Thyroid gland (tissue), 4 donors: ENCODE measurements around the gene CEP192. TPM values are rescaled to one million over a fixed set of nuclear protein-coding genes. Genes with fewer than 3 reads are reported as not detected.
A peak's percentile ranks its signal among the peaks of the same experiment; 100 is the strongest.
"Not testable (repeated sequence)": the region's sequence is repeated elsewhere in the genome, so short reads cannot be mapped to it uniquely, and the experiment has no call there.

Experiments used
- DNase-seq, 2 donors: peaks; one replicate each; pipeline ENCODE4 v3.0.0-alpha.2; 2019
- H3K27ac ChIP-seq, 3 donors: fragments of 200-600 bp; sonication (generic); 1 replicate in 2 of 3; 2 replicates in 1 of 3; pipeline ENCODE4 v1.5.1; 2016 to 2019; ENCODE audit warnings: mild to moderate bottlenecking in 1 of 3, moderate library complexity in 1 of 3
- H3K27me3 ChIP-seq: fragments of 200-600 bp; sonication (generic); one replicate; pipeline ENCODE4 v1.5.1; 2019
- H3K36me3 ChIP-seq, 2 donors: fragments of 200-600 bp; sonication (generic); one replicate each; pipeline ENCODE4 v1.5.1; 2016 to 2019
- H3K4me1 ChIP-seq, 2 donors: fragments of 200-600 bp; sonication (generic); one replicate each; pipeline ENCODE4 v1.5.1; 2017 to 2019
- H3K4me3 ChIP-seq, 3 donors: fragments of 200-600 bp; sonication (generic); replicated peaks in 1 of 3; 1 replicate in 2 of 3; 2 replicates in 1 of 3; pipeline ENCODE4 v1.5.1; 2016; ENCODE audit warnings: mild to moderate bottlenecking in 1 of 3
- H3K9me3 ChIP-seq: fragments of 200-600 bp; sonication (generic); one replicate; pipeline ENCODE4 v1.5.1; 2017
- POLR2A ChIP-seq, 2 donors: fragments of 450-650 bp; IDR thresholded peaks; one replicate each; pipeline ENCODE4 v1.6.1; 2017; ENCODE audit warnings: antibody characterized with exemption in 2 of 2, mild to moderate bottlenecking in 2 of 2, moderate library complexity in 1 of 2
- WGBS, 2 donors: methylation state at CpG; one replicate each; pipeline ENCODE4 v1.1.5; 2017; 5-methylcytosine and 5-hydroxymethylcytosine counted together
- intact Hi-C: fragments of 100-400 bp; cut with DNase I; formaldehyde crosslinking; loops from one replicate; pipeline ENCODE4 v1.15.1; 2023
- total RNA-seq, 4 donors: library from RNA; depleted of rRNA; stranded (reverse); fragments of >200 nt; gene quantifications; one replicate each; pipeline ENCODE4 v1.2.3, GENCODE V29; 2016
- TF ChIP-seq, protein P1 (sequence below), 6 experiments: fragments of 200-600 bp in 3 of 6; fragments of 450-650 bp in 3 of 6; sonication (generic) in 3 of 6; IDR thresholded peaks; one replicate each; pipeline ENCODE4 v1.5.1; 2016 to 2019; ENCODE audit warnings: antibody characterized with exemption in 6 of 6, mild to moderate bottlenecking in 2 of 6, inconsistent platforms in 1 of 6, moderate library complexity in 1 of 6

CEP192 gene
- total RNA-seq, 4 donors from 2014 or later, result 23.8 to 36.0 (median 32.2) TPM

DNA sequence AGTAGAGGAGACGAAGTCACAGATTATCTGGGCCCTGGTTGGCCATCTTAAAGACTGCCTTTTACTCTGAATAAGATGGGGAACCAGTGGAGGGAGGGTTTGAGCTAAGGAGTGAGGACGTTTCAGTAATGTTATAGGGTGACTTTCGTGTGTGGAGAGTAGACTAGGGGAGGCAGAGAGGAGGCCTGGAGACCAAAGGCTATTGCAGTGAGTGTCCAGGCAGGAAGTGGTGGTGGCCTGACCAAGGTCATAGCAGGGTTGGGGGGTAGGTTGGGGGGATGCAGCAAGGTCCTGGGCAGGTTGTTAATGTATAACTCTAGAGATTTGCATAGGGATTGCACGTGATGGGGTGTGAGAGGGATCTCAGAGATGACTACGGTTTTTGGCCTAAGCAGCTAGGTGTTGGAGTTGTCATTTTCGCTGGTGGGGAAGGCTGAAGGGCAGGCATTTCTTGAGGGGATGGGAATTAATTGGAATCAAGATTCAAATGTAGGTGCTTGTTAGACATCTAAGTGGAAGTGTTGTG is 4.9 kb downstream of the CEP192 start:
- Histone ChIP-seq H3K4me1 (peaks cover 9 to 10% of the 10 kb centered on the region in 2 donors), H3K4me3 (no peak overlapping the region), H3K27ac (no peak overlapping the region), H3K9me3 (no peaks in the 10 kb centered on the region), H3K36me3 (no peaks in the 10 kb centered on the region), H3K27me3 (no peaks in the 10 kb centered on the region)
- WGBS, 2 donors, result 92 to 93% methylated on average over 6 of the region's 6 CpGs
- intact Hi-C loops, result no loop called here
- TF ChIP-seq, protein P1, sequence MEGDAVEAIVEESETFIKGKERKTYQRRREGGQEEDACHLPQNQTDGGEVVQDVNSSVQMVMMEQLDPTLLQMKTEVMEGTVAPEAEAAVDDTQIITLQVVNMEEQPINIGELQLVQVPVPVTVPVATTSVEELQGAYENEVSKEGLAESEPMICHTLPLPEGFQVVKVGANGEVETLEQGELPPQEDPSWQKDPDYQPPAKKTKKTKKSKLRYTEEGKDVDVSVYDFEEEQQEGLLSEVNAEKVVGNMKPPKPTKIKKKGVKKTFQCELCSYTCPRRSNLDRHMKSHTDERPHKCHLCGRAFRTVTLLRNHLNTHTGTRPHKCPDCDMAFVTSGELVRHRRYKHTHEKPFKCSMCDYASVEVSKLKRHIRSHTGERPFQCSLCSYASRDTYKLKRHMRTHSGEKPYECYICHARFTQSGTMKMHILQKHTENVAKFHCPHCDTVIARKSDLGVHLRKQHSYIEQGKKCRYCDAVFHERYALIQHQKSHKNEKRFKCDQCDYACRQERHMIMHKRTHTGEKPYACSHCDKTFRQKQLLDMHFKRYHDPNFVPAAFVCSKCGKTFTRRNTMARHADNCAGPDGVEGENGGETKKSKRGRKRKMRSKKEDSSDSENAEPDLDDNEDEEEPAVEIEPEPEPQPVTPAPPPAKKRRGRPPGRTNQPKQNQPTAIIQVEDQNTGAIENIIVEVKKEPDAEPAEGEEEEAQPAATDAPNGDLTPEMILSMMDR (IDR thresholded peaks at IDR 0.05), result no peak
- no peak for TF ChIP-seq POLR2A (IDR thresholded peaks at IDR 0.05)
- no peak for DNase-seq

DNA sequence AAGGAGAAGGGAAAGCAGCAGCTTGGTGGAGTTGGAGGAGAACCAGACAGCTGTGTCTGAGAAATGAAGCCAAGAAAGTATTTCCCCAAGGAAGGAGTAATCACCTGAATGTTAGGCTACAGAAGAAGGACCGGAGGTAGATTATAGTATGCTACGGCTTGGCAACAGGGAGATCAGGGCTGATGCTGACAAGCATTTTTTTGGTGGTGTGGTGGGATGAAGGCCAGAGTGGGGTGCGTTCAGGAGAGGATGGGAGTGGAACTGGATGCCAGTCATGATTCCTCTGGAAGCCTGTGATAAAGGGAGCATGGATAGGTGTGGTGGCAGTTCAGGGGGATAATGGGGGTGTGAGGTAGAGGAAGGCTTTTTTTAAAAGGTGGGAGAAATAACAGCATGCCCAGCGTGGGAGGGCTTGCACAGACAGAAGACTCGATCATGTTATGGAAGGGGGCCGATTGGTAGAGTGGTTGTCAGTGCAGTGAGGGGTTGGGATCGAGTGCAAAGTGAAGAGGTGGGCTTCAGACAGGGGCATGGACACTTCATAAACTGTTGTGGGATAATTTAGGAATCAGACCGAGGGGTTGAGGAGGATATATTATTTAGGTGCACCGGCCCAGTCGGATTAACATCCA is 5.6 kb downstream of the CEP192 start:
- Histone ChIP-seq H3K27me3 (no peaks in the 10 kb centered on the region), H3K4me3 (no peak overlapping the region), H3K9me3 (no peaks in the 10 kb centered on the region), H3K36me3 (no peaks in the 10 kb centered on the region), H3K4me1 (peaks cover 9 to 10% of the 10 kb centered on the region in 2 donors), H3K27ac (no peak overlapping the region)
- WGBS, 2 donors, result 84 to 91% methylated on average over 10 of the region's 10 CpGs
- no peak for DNase-seq
- TF ChIP-seq, protein P1 (IDR thresholded peaks at IDR 0.05), result no peak
- no peak for TF ChIP-seq POLR2A (IDR thresholded peaks at IDR 0.05)
- intact Hi-C loops, result no loop called here

DNA sequence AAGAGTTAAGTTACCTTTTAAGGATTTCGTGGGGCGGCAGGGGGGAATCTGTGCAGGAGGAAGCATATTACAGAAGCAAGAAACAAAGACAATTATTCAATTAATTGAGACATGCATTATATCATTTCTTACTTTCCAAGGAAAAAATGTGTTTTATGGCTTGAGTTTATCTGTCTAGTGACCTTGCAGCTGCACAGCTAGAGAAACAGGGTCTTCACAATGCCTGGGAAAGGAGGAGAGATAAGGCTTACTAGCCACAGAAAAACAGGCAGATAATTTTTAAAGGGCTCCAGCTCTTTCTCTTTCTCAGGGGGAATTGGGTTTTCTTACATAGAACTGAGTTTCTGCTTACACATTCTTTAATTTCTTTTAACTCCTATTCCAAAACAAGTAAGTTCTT is 6.2 kb downstream of the CEP192 start:
- intact Hi-C loops, result not testable (repeated sequence)

DNA sequence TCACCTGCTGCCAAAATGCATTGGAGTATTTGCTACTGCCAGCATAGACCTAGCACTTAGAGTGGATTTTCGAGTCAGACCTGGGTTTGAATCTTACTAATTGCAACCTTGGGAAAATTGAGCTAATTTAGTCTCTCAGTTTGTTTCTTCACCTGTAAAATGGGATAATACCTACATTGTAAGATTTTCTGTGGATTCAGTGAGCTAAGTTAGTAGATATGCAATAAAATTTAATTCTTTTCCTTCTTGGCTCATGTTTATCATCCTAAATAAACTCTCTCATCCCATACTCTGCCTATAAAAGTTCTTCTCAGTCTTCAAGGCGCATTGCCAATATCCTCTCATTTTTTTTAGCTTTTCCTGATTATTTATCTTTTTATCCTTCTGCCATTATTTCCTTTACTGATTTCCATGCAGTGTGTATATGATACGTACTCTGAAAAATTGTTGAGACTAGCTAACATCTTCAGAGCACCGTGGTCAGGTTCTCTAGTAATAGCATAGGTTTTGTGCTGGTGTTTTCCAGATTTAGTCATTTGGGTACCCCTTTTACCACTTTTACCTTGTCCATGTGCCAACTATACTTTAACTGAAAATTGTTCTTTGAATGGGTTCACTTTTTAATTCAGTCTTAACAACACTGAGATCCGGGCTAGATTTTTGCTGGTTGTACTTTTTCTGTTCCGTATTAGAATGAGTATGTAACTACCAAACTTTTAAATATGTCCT is 7.3 kb downstream of the CEP192 start:
- intact Hi-C loops, result no loop called here
- Histone ChIP-seq H3K36me3 (no peaks in the 10 kb centered on the region), H3K4me3 (no peak overlapping the region), H3K27me3 (no peaks in the 10 kb centered on the region), H3K27ac (no peak overlapping the region), H3K4me1 (no peaks in the 10 kb centered on the region), H3K9me3 (no peaks in the 10 kb centered on the region)
- DNase-seq, result no peak
- TF ChIP-seq, protein P1 (IDR thresholded peaks at IDR 0.05), result no peak
- no peak for TF ChIP-seq POLR2A (IDR thresholded peaks at IDR 0.05)
- 81 to 88% methylated on average over 6 of the region's 6 CpGs for WGBS, 2 donors

More for the DNA sequence above, 6.2 kb downstream of the CEP192 start:
- H3K9me3 ChIP-seq, H3K36me3 ChIP-seq, H3K4me3 ChIP-seq, DNase-seq, H3K4me1 ChIP-seq, H3K27ac ChIP-seq, H3K27me3 ChIP-seq: not testable (repeated sequence)
- WGBS, 2 donors, result 84 to 85% methylated on average over 2 of the region's 2 CpGs

DNA sequence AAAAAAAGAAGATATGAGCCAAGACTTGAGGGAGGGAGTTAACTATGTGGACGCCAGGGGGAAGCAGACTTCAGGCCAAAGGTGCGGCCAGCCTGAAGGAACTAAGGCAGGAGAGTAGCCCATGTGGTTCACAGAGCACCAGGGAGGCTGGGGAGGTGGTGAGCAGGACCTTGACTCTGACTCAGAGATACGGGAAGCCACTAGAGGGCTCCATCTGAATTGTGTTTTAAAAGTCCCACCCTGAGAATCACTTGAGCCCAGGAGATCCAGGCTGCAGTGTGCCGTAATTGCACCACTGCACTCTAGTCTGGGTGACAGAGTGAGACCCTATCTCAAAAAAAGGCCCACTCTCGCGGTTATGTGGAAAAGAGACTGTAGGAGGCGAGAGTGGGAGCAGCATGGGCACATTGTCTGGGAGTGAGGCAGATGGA is 12.3 kb downstream of the CEP192 start:
- H3K36me3 ChIP-seq, result peaks cover 2 to 3% of the 10 kb centered on the region in 2 donors
- 63 to 69% methylated on average over 7 of the region's 7 CpGs for WGBS, 2 donors
- H3K4me3 ChIP-seq, result no peak overlapping the region
- no peaks in the 10 kb centered on the region for H3K4me1 ChIP-seq
- no peak overlapping the region for H3K27ac ChIP-seq
- no peak for TF ChIP-seq POLR2A (IDR thresholded peaks at IDR 0.05)
- TF ChIP-seq, protein P1 (IDR thresholded peaks at IDR 0.05), result peak in 3 of 6 experiments; percentile 37 to 51 (median 49)
- intact Hi-C loops, result no loop called here
- peak; percentile 46 to 48 for DNase-seq
- no peaks in the 10 kb centered on the region for H3K9me3 ChIP-seq
- no peaks in the 10 kb centered on the region for H3K27me3 ChIP-seq
